ENCODE measurements around the gene NRG2.

NRG2 gene

GRCh38 chr5:139985290-139985689, 57.8 kb downstream of the NRG2 start:
- no peak overlapping the region for H3K27ac Mint-ChIP-seq
- DNase-seq = no peak
- no peaks in the 10 kb centered on the region for H3K9me3 Mint-ChIP-seq
- H3K4me1 Mint-ChIP-seq (ENCODE audit: low read depth in 2 of 2) = peaks cover 0 to 3% of the 10 kb centered on the region in 2 donors
- H3K36me3 Mint-ChIP-seq (ENCODE audit: insufficient read depth) = no peaks in the 10 kb centered on the region
- H3K27me3 Mint-ChIP-seq = peaks cover 36 to 67% of the 10 kb centered on the region in 2 donors
- no peak for ATAC-seq (replicated peaks)
- H3K4me3 Mint-ChIP-seq = no peak overlapping the region

GRCh38 chr5:139984816-139985215, 58.3 kb downstream of the NRG2 start:
- H3K36me3 Mint-ChIP-seq (ENCODE audit: insufficient read depth) = no peaks in the 10 kb centered on the region
- no peak overlapping the region for H3K27ac Mint-ChIP-seq
- H3K9me3 Mint-ChIP-seq = no peaks in the 10 kb centered on the region
- H3K4me1 Mint-ChIP-seq (ENCODE audit: low read depth in 2 of 2) = peaks cover 0 to 3% of the 10 kb centered on the region in 2 donors
- ATAC-seq (replicated peaks) (no peak), DNase-seq (no peak)
- no peak overlapping the region for H3K4me3 Mint-ChIP-seq
- H3K27me3 Mint-ChIP-seq = peaks cover 38 to 72% of the 10 kb centered on the region in 2 donors

GRCh38 chr5:139982975-139983240, 60.2 kb downstream of the NRG2 start:
- H3K4me1 Mint-ChIP-seq (ENCODE audit: low read depth in 2 of 2) = peaks cover 0 to 3% of the 10 kb centered on the region in 2 donors
- no peak overlapping the region for H3K4me3 Mint-ChIP-seq
- no peak for DNase-seq
- H3K27me3 Mint-ChIP-seq = peaks cover 45 to 87% of the 10 kb centered on the region in 2 donors
- H3K9me3 Mint-ChIP-seq = no peaks in the 10 kb centered on the region
- H3K36me3 Mint-ChIP-seq (ENCODE audit: insufficient read depth) = no peaks in the 10 kb centered on the region
- no peak for ATAC-seq (replicated peaks)
- no peak overlapping the region for H3K27ac Mint-ChIP-seq

- Mint-ChIP-seq H3K36me3 (ENCODE audit: insufficient read depth) (no peaks in the 10 kb centered on the region), H3K9me3 (no peaks in the 10 kb centered on the region)
- ATAC-seq (replicated peaks) = no peak
These were observed 60.7 kb downstream of the NRG2 start for GRCh38 chr5:139982157-139982974.

GRCh38 chr5:139980765-139981164, 62.3 kb downstream of the NRG2 start:
- no peak overlapping the region for H3K27ac Mint-ChIP-seq
- peaks cover 49 to 89% of the 10 kb centered on the region in 2 donors for H3K27me3 Mint-ChIP-seq

More at GRCh38 chr5:139982157-139982974, 60.7 kb downstream of the NRG2 start:
- Mint-ChIP-seq H3K4me1 (ENCODE audit: low read depth in 2 of 2) (peaks cover 0 to 3% of the 10 kb centered on the region in 2 donors), H3K4me3 (no peak overlapping the region), H3K27me3 (peaks cover 44 to 87% of the 10 kb centered on the region in 2 donors), H3K27ac (no peak overlapping the region)
- DNase-seq = no peak

GRCh38 chr5:139979943-139980342, 63.2 kb downstream of the NRG2 start:
- Mint-ChIP-seq H3K36me3 (ENCODE audit: insufficient read depth) (no peaks in the 10 kb centered on the region), H3K9me3 (no peaks in the 10 kb centered on the region), H3K27ac (no peak overlapping the region), H3K4me3 (no peak overlapping the region), H3K4me1 (ENCODE audit: low read depth in 2 of 2) (no peaks in the 10 kb centered on the region), H3K27me3 (peaks cover 53 to 86% of the 10 kb centered on the region in 2 donors)
- ATAC-seq (replicated peaks) = no peak
- no peak for DNase-seq

More at GRCh38 chr5:139980765-139981164, 62.3 kb downstream of the NRG2 start:
- Mint-ChIP-seq H3K9me3 (no peaks in the 10 kb centered on the region), H3K4me1 (ENCODE audit: low read depth in 2 of 2) (peaks cover 0 to 3% of the 10 kb centered on the region in 2 donors), H3K4me3 (no peak overlapping the region), H3K36me3 (ENCODE audit: insufficient read depth) (no peaks in the 10 kb centered on the region)
- no peak for ATAC-seq (replicated peaks)
- no peak for DNase-seq

GRCh38 chr5:139979518-139979917, 63.6 kb downstream of the NRG2 start:
- no peak for DNase-seq
- Mint-ChIP-seq H3K27ac (no peak overlapping the region), H3K4me1 (ENCODE audit: low read depth in 2 of 2) (no peaks in the 10 kb centered on the region), H3K9me3 (no peaks in the 10 kb centered on the region), H3K4me3 (no peak overlapping the region), H3K36me3 (ENCODE audit: insufficient read depth) (no peaks in the 10 kb centered on the region), H3K27me3 (peaks cover 56 to 89% of the 10 kb centered on the region in 2 donors)
- no peak for ATAC-seq (replicated peaks)

GRCh38 chr5:139976703-139977102, 66.4 kb downstream of the NRG2 start:
- no peaks in the 10 kb centered on the region for H3K9me3 Mint-ChIP-seq
- no peak overlapping the region for H3K27ac Mint-ChIP-seq
- ATAC-seq (replicated peaks) = no peak
- peaks cover 57 to 81% of the 10 kb centered on the region in 2 donors for H3K27me3 Mint-ChIP-seq
- no peak for DNase-seq
- no peak overlapping the region for H3K4me3 Mint-ChIP-seq
- no peaks in the 10 kb centered on the region for H3K36me3 Mint-ChIP-seq (ENCODE audit: insufficient read depth)
- no peaks in the 10 kb centered on the region for H3K4me1 Mint-ChIP-seq (ENCODE audit: low read depth in 2 of 2)

GRCh38 chr5:139975942-139976341, 67.2 kb downstream of the NRG2 start:
- H3K27ac Mint-ChIP-seq = no peak overlapping the region
- no peak for DNase-seq
- H3K4me3 Mint-ChIP-seq = no peak overlapping the region
- no peaks in the 10 kb centered on the region for H3K9me3 Mint-ChIP-seq
- no peaks in the 10 kb centered on the region for H3K36me3 Mint-ChIP-seq (ENCODE audit: insufficient read depth)
- H3K4me1 Mint-ChIP-seq (ENCODE audit: low read depth in 2 of 2) = no peaks in the 10 kb centered on the region
- ATAC-seq (replicated peaks) = no peak
- peaks cover 60 to 81% of the 10 kb centered on the region in 2 donors for H3K27me3 Mint-ChIP-seq

GRCh38 chr5:139975306-139975705, 67.8 kb downstream of the NRG2 start:
- Mint-ChIP-seq H3K9me3 (no peaks in the 10 kb centered on the region), H3K27me3 (peaks cover 58 to 81% of the 10 kb centered on the region in 2 donors), H3K36me3 (ENCODE audit: insufficient read depth) (no peaks in the 10 kb centered on the region), H3K4me3 (no peak overlapping the region), H3K4me1 (ENCODE audit: low read depth in 2 of 2) (no peaks in the 10 kb centered on the region), H3K27ac (no peak overlapping the region)
- no peak for ATAC-seq (replicated peaks)
- no peak for DNase-seq

GRCh38 chr5:139974661-139975060, 68.4 kb downstream of the NRG2 start:
- Mint-ChIP-seq H3K4me3 (no peak overlapping the region), H3K27ac (no peak overlapping the region), H3K4me1 (ENCODE audit: low read depth in 2 of 2) (no peaks in the 10 kb centered on the region), H3K9me3 (no peaks in the 10 kb centered on the region), H3K36me3 (ENCODE audit: insufficient read depth) (no peaks in the 10 kb centered on the region), H3K27me3 (peaks cover 56 to 81% of the 10 kb centered on the region in 2 donors)
- DNase-seq (no peak), ATAC-seq (replicated peaks) (no peak)

GRCh38 chr5:139971202-139971725, 71.8 kb downstream of the NRG2 start:
- Mint-ChIP-seq H3K27ac (no peak overlapping the region), H3K4me3 (no peak overlapping the region)

GRCh38 chr5:139969318-139969717, 73.8 kb downstream of the NRG2 start:
- Mint-ChIP-seq H3K27ac (no peak overlapping the region), H3K9me3 (no peaks in the 10 kb centered on the region), H3K36me3 (ENCODE audit: insufficient read depth) (no peaks in the 10 kb centered on the region), H3K4me1 (ENCODE audit: low read depth in 2 of 2) (no peaks in the 10 kb centered on the region), H3K4me3 (no peak overlapping the region), H3K27me3 (peaks cover 23 to 34% of the 10 kb centered on the region in 2 donors)
- DNase-seq = no peak
- ATAC-seq (replicated peaks) = no peak

More at GRCh38 chr5:139971202-139971725, 71.8 kb downstream of the NRG2 start:
- Mint-ChIP-seq H3K9me3 (no peaks in the 10 kb centered on the region), H3K4me1 (ENCODE audit: low read depth in 2 of 2) (no peaks in the 10 kb centered on the region), H3K27me3 (peaks cover 31 to 47% of the 10 kb centered on the region in 2 donors), H3K36me3 (ENCODE audit: insufficient read depth) (no peaks in the 10 kb centered on the region)
- ATAC-seq (replicated peaks) (no peak), DNase-seq (no peak)

- peak; percentile 89 to 95 (median 90) for DNase-seq
- peak; percentile 100 for ATAC-seq (replicated peaks)
- Mint-ChIP-seq H3K27me3 (peaks cover 23 to 31% of the 10 kb centered on the region in 2 donors), H3K9me3 (no peaks in the 10 kb centered on the region), H3K4me3 (no peak overlapping the region), H3K36me3 (ENCODE audit: insufficient read depth) (no peaks in the 10 kb centered on the region), H3K4me1 (ENCODE audit: low read depth in 2 of 2) (no peaks in the 10 kb centered on the region), H3K27ac (no peak overlapping the region)
These were observed 74.4 kb downstream of the NRG2 start for GRCh38 chr5:139968547-139969261.

Measured in effector memory CD8-positive, alpha-beta T cell (primary cell).